HCT116 (cell line): ENCODE data around the gene CAPN9. TPM values are rescaled to one million over a fixed set of nuclear protein-coding genes. Genes with fewer than 3 reads are reported as not detected.

Source experiments
- ATAC-seq: fragments of 200-7000 bp; cut with Tn5 transposase; 2 replicates; pipeline ENCODE4 v1.9.1; 2020; ENCODE audit warnings: mild to moderate bottlenecking, moderate library complexity
- BruUV-seq: library from RNA; stranded (reverse); fragments of 400-500 nt; replicated peaks from 2 replicates; lab custom pipeline; 2021; lab: Mats Ljungman, UMichigan
- CTCF ChIA-PET: fragments of 300-600 bp; sonication (Branson Sonifier 250); formaldehyde crosslinking; loops from one replicate; lab custom pipeline; 2021; ENCODE audit warnings: antibody characterized with exemption; lab: Charles Lee
- POLR2A ChIA-PET: fragments of 300-600, 350-600 bp; sonication (Branson Sonifier 250); formaldehyde crosslinking; loops from one replicate; lab custom pipeline; 2021; ENCODE audit warnings: antibody characterized with exemption; lab: Charles Lee
- RAD21 ChIA-PET, 2 experiments: fragments of 300-600 bp; sonication (Branson Sonifier 250); formaldehyde crosslinking; loops; one replicate each; lab custom pipeline; 2023; ENCODE audit warnings: low total read pairs in 2 of 2; ENCODE audit not compliant: uncharacterized antibody in 2 of 2, unreplicated experiment in 2 of 2, low non-redundant PET in 1 of 2; lab: Charles Lee
- DNase-seq: peaks from one replicate; pipeline ENCODE4 v3.0.0-alpha.2; 2010; ENCODE audit warnings: low read depth, low spot score
- H2AFZ ChIP-seq: fragments of 200-600 bp; shearing (Covaris generic), sonication (generic); 2 replicates; pipeline ENCODE4 v1.6.1; 2017; ENCODE audit warnings: low read depth, mixed run types, mixed read lengths, antibody characterized with exemption, low read length; ENCODE audit not compliant: poor library complexity, severe bottlenecking
- H3K27ac ChIP-seq: 2 replicates; pipeline ENCODE4 v1.5.1; 2012; ENCODE audit warnings: low read depth, low read length
- H3K27me3 ChIP-seq: fragments of 200-600 bp; sonication (generic); 2 replicates; pipeline ENCODE4 v1.6.1; 2016; ENCODE audit warnings: mixed run types, low read length, mixed read lengths; ENCODE audit not compliant: insufficient read depth
- H3K36me3 ChIP-seq, 2 experiments: fragments of 200-500 bp in 1 of 2; fragments of 200-600 bp in 1 of 2; sonication (Bioruptor generic) in 1 of 2; sonication (generic) in 1 of 2; 2 replicates each; pipeline versions ENCODE4 v1.5.1 to v1.6.1; 2014 to 2016; ENCODE audit warnings: low read length in 2 of 2, inconsistent platforms in 1 of 2, mixed read lengths in 1 of 2, mixed run types in 1 of 2; ENCODE audit not compliant: insufficient read depth in 2 of 2, control insufficient read depth in 1 of 2
- H3K4me1 ChIP-seq, 2 experiments: fragments of 200-600 bp in 1 of 2; sonication (generic) in 1 of 2; 2 replicates each; pipeline versions ENCODE4 v1.5.1 to v1.6.1; 2012 to 2017; ENCODE audit warnings: low read length in 2 of 2, inconsistent platforms in 1 of 2, mild to moderate bottlenecking in 1 of 2, mixed read lengths in 1 of 2, mixed run types in 1 of 2, moderate library complexity in 1 of 2; ENCODE audit not compliant: insufficient read depth in 2 of 2, control insufficient read depth in 1 of 2
- H3K4me2 ChIP-seq: fragments of 200-600 bp; sonication (generic); 2 replicates; pipeline ENCODE4 v1.6.1; 2017; ENCODE audit warnings: mixed run types, low read length, mixed read lengths
- H3K4me3 ChIP-seq, 2 experiments: fragments of 200-600 bp in 1 of 2; sonication (generic) in 1 of 2; replicated peaks in 1 of 2; 2 replicates each; pipeline ENCODE4 v1.5.1; 2011 to 2016; ENCODE audit warnings: low read length in 2 of 2, control low read depth in 1 of 2, low read depth in 1 of 2, mild to moderate bottlenecking in 1 of 2, mixed read lengths in 1 of 2, mixed run types in 1 of 2
- H3K79me2 ChIP-seq: fragments of 200-600 bp; sonication (generic); 2 replicates; pipeline ENCODE4 v1.6.1; 2017; ENCODE audit warnings: mild to moderate bottlenecking, mixed run types, low read length, moderate library complexity, mixed read lengths; ENCODE audit not compliant: insufficient read depth
- H3K9ac ChIP-seq: fragments of 200-600 bp; sonication (generic); 2 replicates; pipeline ENCODE4 v1.6.1; 2016; ENCODE audit warnings: low read length, mixed read lengths
- H3K9me2 ChIP-seq: fragments of 200-600 bp; sonication (generic), shearing (Covaris generic); 2 replicates; pipeline ENCODE4 v1.6.1; 2017; ENCODE audit warnings: mixed run types, mild to moderate bottlenecking, moderate library complexity; ENCODE audit not compliant: insufficient read depth
- H3K9me3 ChIP-seq, 2 experiments: fragments of 200-500 bp in 1 of 2; fragments of 200-600 bp in 1 of 2; sonication (Bioruptor generic) in 1 of 2; sonication (generic) in 1 of 2; 2 replicates each; pipeline ENCODE4 v1.6.1; 2014 to 2017; ENCODE audit warnings: low read length in 2 of 2, mixed read lengths in 2 of 2, inconsistent platforms in 1 of 2, low read depth in 1 of 2, mild to moderate bottlenecking in 1 of 2, mixed run types in 1 of 2, moderate library complexity in 1 of 2; ENCODE audit not compliant: control insufficient read depth in 1 of 2, insufficient read depth in 1 of 2
- H4K20me1 ChIP-seq: fragments of 200-600 bp; sonication (generic), shearing (Covaris generic); 2 replicates; pipeline ENCODE4 v1.6.1; 2017; ENCODE audit warnings: mixed run types, mild to moderate bottlenecking, moderate library complexity; ENCODE audit not compliant: insufficient read depth
- CBX3 ChIP-seq: IDR thresholded peaks from 2 replicates; pipeline ENCODE4 v1.6.1; 2012; ENCODE audit warnings: low read depth
- CEBPB ChIP-seq: IDR thresholded peaks from 2 replicates; pipeline ENCODE4 v1.6.1; 2012; ENCODE audit warnings: low read depth
- CTCF ChIP-seq, 3 experiments: fragments of 200-600 bp in 1 of 3; sonication (generic) in 1 of 3; IDR thresholded peaks in 2 of 3; conservative IDR thresholded peaks in 1 of 3; 2 replicates each; pipeline ENCODE4 v1.5.1; 2012 to 2017; ENCODE audit warnings: low read depth in 2 of 3, low read length in 2 of 3, antibody characterized with exemption in 1 of 3, borderline replicate concordance in 1 of 3, control low read depth in 1 of 3, mild to moderate bottlenecking in 1 of 3, mixed read lengths in 1 of 3, mixed run types in 1 of 3, moderate library complexity in 1 of 3; ENCODE audit not compliant: insufficient read depth in 1 of 3
- ELF1 ChIP-seq: IDR thresholded peaks from 2 replicates; pipeline ENCODE4 v1.6.1; 2012; ENCODE audit warnings: low read depth, borderline replicate concordance
- JUND ChIP-seq: IDR thresholded peaks from 2 replicates; pipeline ENCODE4 v1.6.1; 2012
- RAD21 ChIP-seq: IDR thresholded peaks from 2 replicates; pipeline ENCODE4 v1.6.1; 2012; ENCODE audit warnings: low read depth, mild to moderate bottlenecking
- REST ChIP-seq: IDR thresholded peaks from 2 replicates; pipeline ENCODE4 v1.6.1; 2012; ENCODE audit warnings: low read depth
- SIN3A ChIP-seq: IDR thresholded peaks from 2 replicates; pipeline ENCODE4 v1.6.1; 2012; ENCODE audit warnings: low read depth
- SP1 ChIP-seq: IDR thresholded peaks from 2 replicates; pipeline ENCODE4 v1.6.1; 2012; ENCODE audit warnings: low read depth
- YY1 ChIP-seq: IDR thresholded peaks from 2 replicates; pipeline ENCODE4 v1.6.1; 2011; ENCODE audit warnings: low read length, low read depth, moderate library complexity, mild to moderate bottlenecking; ENCODE audit not compliant: insufficient replicate concordance; ENCODE audit errors: extremely low read depth
- ZFX ChIP-seq: fragments of 450-650 bp; IDR thresholded peaks from 2 replicates; pipeline ENCODE4 v1.6.1; 2017
- intact Hi-C: fragments of 100-400 bp; cut with micrococcal nuclease; formaldehyde crosslinking; loops from 2 replicates; pipeline ENCODE4 v1.10.0; 2022
- total RNA-seq: library from RNA; stranded (reverse); gene quantifications from one replicate; pipeline ENCODE4 v1.2.1, GENCODE V29; 2021; ENCODE audit not compliant: unreplicated experiment

Gene CAPN9
- total RNA-seq, 1 experiment from 2014 or later, result not detected

GRCh38 chr1:230772457-230773395 is 25.5 kb downstream of the CAPN9 start:
- Histone ChIP-seq H3K9me2 (no peaks in the 10 kb centered on the region), H3K36me3 (no peaks in the 10 kb centered on the region), H3K9me3 (no peaks in the 10 kb centered on the region), H2AFZ (no peak overlapping the region), H3K4me2 (no peak overlapping the region), H4K20me1 (no peaks in the 10 kb centered on the region), H3K4me1 (no peaks in the 10 kb centered on the region), H3K27me3 (peaks cover 1% of the 10 kb centered on the region; the same call in 1 of the 2 replicates), H3K27ac (no peak overlapping the region), H3K9ac (no peak overlapping the region), H3K4me3 (no peak overlapping the region), H3K79me2 (no peaks in the 10 kb centered on the region)
- intact Hi-C loops, result loop anchor here (1.0 kb wide), 1 partner anchor 140 kb away; no protein-coding TSS in a partner anchor
- ChIA-PET RAD21 (interaction anchor here (0.6 to 1.0 kb wide), 3 partner anchors 24 to 140 kb away, joined by 3 read pairs; no protein-coding TSS in a partner anchor), CTCF (interaction anchor here (0.8 to 1.4 kb wide), 4 partner anchors 9 to 131 kb away, joined by 3 to 4 read pairs (median 4); partner anchors contain the start of gene COG2), POLR2A (no interaction called here)
- peak; percentile 79 for TF ChIP-seq RAD21
- TF ChIP-seq ELF1, result no peak
- TF ChIP-seq YY1, result peak; percentile 23
- TF ChIP-seq CTCF (IDR thresholded peaks at IDR 0.05 in 2 of 3, conservative IDR thresholded peaks at IDR 0.05 in 1 of 3; ENCODE audit: borderline replicate concordance in 1 of 3, insufficient read depth in 1 of 3, low read depth in 2 of 3, low read length in 2 of 3), result peak; percentile 41 to 57 (median 42); a peak in 5 of 6 replicates
- no peak for TF ChIP-seq CEBPB
- TF ChIP-seq REST, result no peak
- no peak for TF ChIP-seq JUND
- TF ChIP-seq CBX3, result no peak
- no peak for TF ChIP-seq SP1
- no peak for TF ChIP-seq ZFX
- no peak for TF ChIP-seq SIN3A
- DNase-seq, result no peak
- no TSS peak for BruUV-seq
- ATAC-seq, result peak; percentile 80
